ENCODE results near the gene ROCK2.

Gene ROCK2

GRCh38 chr2:11134349-11134748, 210.1 kb downstream of the ROCK2 start:
- DNase-seq (ENCODE audit: low read depth, low spot score): no peak
- H3K27ac ChIP-seq: no peak overlapping the region

- no peak overlapping the region for H3K27ac ChIP-seq
- no peak for DNase-seq (ENCODE audit: low read depth, low spot score)
Measured at GRCh38 chr2:11133936-11134320, 210.5 kb downstream of the ROCK2 start.

GRCh38 chr2:11133238-11133935, 211.0 kb downstream of the ROCK2 start:
- no peak for DNase-seq (ENCODE audit: low read depth, low spot score)
- no peak overlapping the region for H3K27ac ChIP-seq

- H3K27ac ChIP-seq: no peak overlapping the region
- no peak for DNase-seq (ENCODE audit: low read depth, low spot score)
Measured at GRCh38 chr2:11132036-11132671, 212.3 kb downstream of the ROCK2 start.

- DNase-seq (ENCODE audit: low read depth, low spot score): no peak
- H3K27ac ChIP-seq: no peak overlapping the region
Measured at GRCh38 chr2:11131166-11131920, 213.1 kb downstream of the ROCK2 start.

Measured in epithelial cell of prostate (primary cell).